Loucy (cell line): ENCODE data around the gene DNAH11.

Source experiments
- H2AFZ ChIP-seq: fragments of 200-600 bp; sonication (generic); 2 replicates; pipeline ENCODE4 v1.6.0; 2016; ENCODE audit warnings: antibody characterized with exemption, mild to moderate bottlenecking, low read length, moderate library complexity
- H3F3A ChIP-seq: fragments of 200-600 bp; 2 replicates; pipeline ENCODE4 v1.6.0; 2016; ENCODE audit warnings: antibody characterized with exemption, low read depth, mild to moderate bottlenecking
- H3K27me3 ChIP-seq: fragments of 200-600 bp; sonication (generic); 2 replicates; pipeline ENCODE4 v1.6.1; 2014; ENCODE audit warnings: low read length, mild to moderate bottlenecking; ENCODE audit not compliant: insufficient read depth, poor library complexity, severe bottlenecking
- H3K36me3 ChIP-seq: fragments of 200-600 bp; sonication (generic); 2 replicates; pipeline ENCODE4 v1.6.1; 2016; ENCODE audit warnings: low read length; ENCODE audit not compliant: insufficient read depth
- H3K4me1 ChIP-seq: fragments of 200-600 bp; sonication (generic); 2 replicates; pipeline ENCODE4 v1.5.1; 2014; ENCODE audit warnings: low read length, mild to moderate bottlenecking; ENCODE audit not compliant: insufficient read depth, poor library complexity, severe bottlenecking
- H3K4me2 ChIP-seq: fragments of 200-600 bp; sonication (generic); 2 replicates; pipeline ENCODE4 v1.6.0; 2014; ENCODE audit warnings: antibody characterized with exemption, low read length, low read depth, mild to moderate bottlenecking; ENCODE audit not compliant: poor library complexity, severe bottlenecking
- H3K4me3 ChIP-seq: fragments of 200-600 bp; sonication (generic); 2 replicates; pipeline ENCODE4 v1.5.1; 2014; ENCODE audit warnings: low read length, mild to moderate bottlenecking, mixed read lengths; ENCODE audit not compliant: poor library complexity, severe bottlenecking
- H3K79me2 ChIP-seq: fragments of 200-600 bp; sonication (generic); 2 replicates; pipeline ENCODE4 v1.6.1; 2014; ENCODE audit warnings: low read length; ENCODE audit not compliant: insufficient read depth
- H3K9ac ChIP-seq: fragments of 200-600 bp; sonication (generic); 2 replicates; pipeline ENCODE4 v1.6.0; 2014; ENCODE audit warnings: mild to moderate bottlenecking, low read depth, low read length, moderate library complexity; ENCODE audit not compliant: poor library complexity, severe bottlenecking
- H3K9me2 ChIP-seq: fragments of 200-600 bp; sonication (generic); replicated peaks from 2 replicates; pipeline ENCODE4 v1.6.1; 2016; ENCODE audit warnings: low read depth, low read length, mixed read lengths
- H3K9me3 ChIP-seq: fragments of 200-600 bp; sonication (generic); 2 replicates; pipeline ENCODE4 v1.6.1; 2014; ENCODE audit warnings: mild to moderate bottlenecking, antibody characterized with exemption, low read length, low read depth; ENCODE audit not compliant: insufficient read depth
- H4K20me1 ChIP-seq: fragments of 200-600 bp; sonication (generic); 2 replicates; pipeline ENCODE4 v1.6.0; 2014; ENCODE audit warnings: antibody characterized with exemption, low read length, mild to moderate bottlenecking; ENCODE audit not compliant: insufficient read depth, poor library complexity, severe bottlenecking
- CTCF ChIP-seq: fragments of 200-600 bp; sonication (generic); conservative IDR thresholded peaks from 2 replicates; pipeline ENCODE4 v1.5.1; 2014; ENCODE audit warnings: mild to moderate bottlenecking, antibody characterized with exemption, low read length
- EZH2phosphoT487 ChIP-seq: fragments of 200-600 bp; IDR thresholded peaks from 2 replicates; pipeline ENCODE4 v1.6.1; 2018; ENCODE audit warnings: antibody characterized with exemption, mild to moderate bottlenecking, moderate library complexity, borderline replicate concordance

Gene DNAH11

GRCh38 chr7:21719846-21720245, 177.0 kb downstream of the DNAH11 start:
- no peak overlapping the region for H2AFZ ChIP-seq
- no peaks in the 10 kb centered on the region for H3K9me3 ChIP-seq
- H3K4me1 ChIP-seq, result no peaks in the 10 kb centered on the region
- no peak for TF ChIP-seq CTCF
- TF ChIP-seq EZH2phosphoT487, result no peak
- H3K79me2 ChIP-seq, result no peaks in the 10 kb centered on the region
- no peak overlapping the region for H3K9ac ChIP-seq
- no peaks in the 10 kb centered on the region for H3K9me2 ChIP-seq
- no peak overlapping the region for H3K4me3 ChIP-seq
- no peaks in the 10 kb centered on the region for H3K27me3 ChIP-seq
- H4K20me1 ChIP-seq, result no peaks in the 10 kb centered on the region
- H3K4me2 ChIP-seq, result no peak overlapping the region
- H3F3A ChIP-seq, result no peaks in the 10 kb centered on the region
- H3K36me3 ChIP-seq, result no peaks in the 10 kb centered on the region

GRCh38 chr7:21722371-21722770, 179.5 kb downstream of the DNAH11 start:
- Histone ChIP-seq H3K9me3 (no peaks in the 10 kb centered on the region), H3K9ac (no peak overlapping the region), H3F3A (no peaks in the 10 kb centered on the region), H4K20me1 (no peaks in the 10 kb centered on the region), H3K4me2 (no peak overlapping the region), H3K79me2 (no peaks in the 10 kb centered on the region), H3K27me3 (no peaks in the 10 kb centered on the region), H3K36me3 (no peaks in the 10 kb centered on the region), H3K4me3 (no peak overlapping the region), H2AFZ (no peak overlapping the region), H3K9me2 (no peaks in the 10 kb centered on the region), H3K4me1 (no peaks in the 10 kb centered on the region)
- no peak for TF ChIP-seq EZH2phosphoT487
- TF ChIP-seq CTCF, result peak; percentile 54

GRCh38 chr7:21724562-21724961, 181.7 kb downstream of the DNAH11 start:
- H2AFZ ChIP-seq, result no peak overlapping the region
- no peaks in the 10 kb centered on the region for H3K36me3 ChIP-seq
- no peak overlapping the region for H3K4me2 ChIP-seq
- H3K9ac ChIP-seq, result no peak overlapping the region
- H4K20me1 ChIP-seq, result no peaks in the 10 kb centered on the region
- no peak overlapping the region for H3K4me3 ChIP-seq
- no peaks in the 10 kb centered on the region for H3K4me1 ChIP-seq
- no peaks in the 10 kb centered on the region for H3K27me3 ChIP-seq
- H3K9me3 ChIP-seq, result no peaks in the 10 kb centered on the region
- no peaks in the 10 kb centered on the region for H3K9me2 ChIP-seq
- H3F3A ChIP-seq, result no peaks in the 10 kb centered on the region
- TF ChIP-seq EZH2phosphoT487, result no peak
- no peak for TF ChIP-seq CTCF
- no peaks in the 10 kb centered on the region for H3K79me2 ChIP-seq
